Neural cell (in vitro differentiated cells): Measurements from ENCODE around the gene HDAC5.

ENCODE experiments used
- EZH2 ChIP-seq: fragments of 200-600, 300-800 bp; shearing (Covaris generic), sonication (generic); IDR thresholded peaks from 2 replicates; pipeline ENCODE4 v1.6.1; 2014; ENCODE audit warnings: antibody characterized with exemption, low read length, borderline replicate concordance, mild to moderate bottlenecking; ENCODE audit not compliant: insufficient read depth, poor library complexity, severe bottlenecking
- MXI1 ChIP-seq: fragments of 450-650 bp; conservative IDR thresholded peaks from 2 replicates; pipeline ENCODE4 v1.6.1; 2014; ENCODE audit warnings: antibody characterized with exemption, mild to moderate bottlenecking; ENCODE audit not compliant: poor library complexity, severe bottlenecking
- POLR2AphosphoS5 ChIP-seq: IDR thresholded peaks from 2 replicates; pipeline ENCODE4 v1.6.1; 2012
- SMC3 ChIP-seq: fragments of 450-650 bp; conservative IDR thresholded peaks from 2 replicates; pipeline ENCODE4 v1.6.1; 2014; ENCODE audit warnings: antibody characterized with exemption, mild to moderate bottlenecking, moderate library complexity; ENCODE audit not compliant: poor library complexity
- TF ChIP-seq, protein P1 (sequence below): fragments of 450-650 bp; IDR thresholded peaks from 2 replicates; pipeline ENCODE4 v1.5.1; 2014; ENCODE audit warnings: antibody characterized with exemption, mild to moderate bottlenecking, moderate library complexity; ENCODE audit not compliant: poor library complexity, severe bottlenecking
- TF ChIP-seq, protein P2 (sequence below): IDR thresholded peaks from 2 replicates; pipeline ENCODE4 v1.6.1; 2012; ENCODE audit warnings: borderline replicate concordance

DNA sequence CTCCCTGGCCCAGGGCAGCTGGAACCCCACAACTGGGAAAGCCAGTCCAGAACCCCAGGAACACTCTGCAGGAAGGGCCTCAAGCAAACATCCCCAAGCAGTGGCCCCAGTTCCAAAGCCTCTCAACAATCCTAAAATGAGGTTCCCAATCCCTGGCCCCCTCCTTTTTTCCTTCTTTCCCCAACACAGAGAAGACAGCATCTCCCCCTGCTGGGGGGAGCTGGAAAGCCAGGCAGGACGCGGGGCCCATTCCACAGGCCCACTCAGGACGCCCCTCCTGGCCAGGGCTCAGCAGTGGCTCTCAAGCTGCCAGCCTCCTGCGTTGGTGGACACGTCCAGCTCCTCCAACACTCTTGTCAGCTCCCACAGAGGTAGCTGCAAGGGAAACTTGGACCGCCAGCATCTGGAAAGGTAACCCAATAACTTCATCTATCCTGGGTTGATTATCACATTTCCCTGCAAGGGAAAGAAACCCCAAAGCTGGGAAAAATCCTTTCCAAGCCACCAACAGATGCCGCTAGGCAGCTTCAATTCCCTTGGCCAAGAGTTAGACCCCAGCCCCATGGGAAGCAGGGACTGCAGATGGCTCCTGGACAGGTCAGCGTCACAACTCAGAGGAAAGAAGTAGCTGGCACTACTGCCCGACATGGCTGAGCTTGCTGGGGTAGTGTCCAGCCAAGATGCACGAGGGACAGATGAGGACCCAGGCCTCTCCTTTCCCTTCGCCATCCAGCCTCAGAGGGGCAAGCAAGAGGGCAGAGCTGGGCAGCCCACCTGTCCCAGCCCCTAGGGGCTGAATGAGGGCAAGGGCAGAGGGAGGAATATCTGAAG, 7.6 kb downstream of the HDAC5 start:
- TF ChIP-seq, protein P1, sequence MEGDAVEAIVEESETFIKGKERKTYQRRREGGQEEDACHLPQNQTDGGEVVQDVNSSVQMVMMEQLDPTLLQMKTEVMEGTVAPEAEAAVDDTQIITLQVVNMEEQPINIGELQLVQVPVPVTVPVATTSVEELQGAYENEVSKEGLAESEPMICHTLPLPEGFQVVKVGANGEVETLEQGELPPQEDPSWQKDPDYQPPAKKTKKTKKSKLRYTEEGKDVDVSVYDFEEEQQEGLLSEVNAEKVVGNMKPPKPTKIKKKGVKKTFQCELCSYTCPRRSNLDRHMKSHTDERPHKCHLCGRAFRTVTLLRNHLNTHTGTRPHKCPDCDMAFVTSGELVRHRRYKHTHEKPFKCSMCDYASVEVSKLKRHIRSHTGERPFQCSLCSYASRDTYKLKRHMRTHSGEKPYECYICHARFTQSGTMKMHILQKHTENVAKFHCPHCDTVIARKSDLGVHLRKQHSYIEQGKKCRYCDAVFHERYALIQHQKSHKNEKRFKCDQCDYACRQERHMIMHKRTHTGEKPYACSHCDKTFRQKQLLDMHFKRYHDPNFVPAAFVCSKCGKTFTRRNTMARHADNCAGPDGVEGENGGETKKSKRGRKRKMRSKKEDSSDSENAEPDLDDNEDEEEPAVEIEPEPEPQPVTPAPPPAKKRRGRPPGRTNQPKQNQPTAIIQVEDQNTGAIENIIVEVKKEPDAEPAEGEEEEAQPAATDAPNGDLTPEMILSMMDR, result peak; percentile 58
- TF ChIP-seq EZH2 (no peak), POLR2AphosphoS5 (no peak), SMC3 (peak; percentile 49), MXI1 (no peak)
- TF ChIP-seq, protein P2, sequence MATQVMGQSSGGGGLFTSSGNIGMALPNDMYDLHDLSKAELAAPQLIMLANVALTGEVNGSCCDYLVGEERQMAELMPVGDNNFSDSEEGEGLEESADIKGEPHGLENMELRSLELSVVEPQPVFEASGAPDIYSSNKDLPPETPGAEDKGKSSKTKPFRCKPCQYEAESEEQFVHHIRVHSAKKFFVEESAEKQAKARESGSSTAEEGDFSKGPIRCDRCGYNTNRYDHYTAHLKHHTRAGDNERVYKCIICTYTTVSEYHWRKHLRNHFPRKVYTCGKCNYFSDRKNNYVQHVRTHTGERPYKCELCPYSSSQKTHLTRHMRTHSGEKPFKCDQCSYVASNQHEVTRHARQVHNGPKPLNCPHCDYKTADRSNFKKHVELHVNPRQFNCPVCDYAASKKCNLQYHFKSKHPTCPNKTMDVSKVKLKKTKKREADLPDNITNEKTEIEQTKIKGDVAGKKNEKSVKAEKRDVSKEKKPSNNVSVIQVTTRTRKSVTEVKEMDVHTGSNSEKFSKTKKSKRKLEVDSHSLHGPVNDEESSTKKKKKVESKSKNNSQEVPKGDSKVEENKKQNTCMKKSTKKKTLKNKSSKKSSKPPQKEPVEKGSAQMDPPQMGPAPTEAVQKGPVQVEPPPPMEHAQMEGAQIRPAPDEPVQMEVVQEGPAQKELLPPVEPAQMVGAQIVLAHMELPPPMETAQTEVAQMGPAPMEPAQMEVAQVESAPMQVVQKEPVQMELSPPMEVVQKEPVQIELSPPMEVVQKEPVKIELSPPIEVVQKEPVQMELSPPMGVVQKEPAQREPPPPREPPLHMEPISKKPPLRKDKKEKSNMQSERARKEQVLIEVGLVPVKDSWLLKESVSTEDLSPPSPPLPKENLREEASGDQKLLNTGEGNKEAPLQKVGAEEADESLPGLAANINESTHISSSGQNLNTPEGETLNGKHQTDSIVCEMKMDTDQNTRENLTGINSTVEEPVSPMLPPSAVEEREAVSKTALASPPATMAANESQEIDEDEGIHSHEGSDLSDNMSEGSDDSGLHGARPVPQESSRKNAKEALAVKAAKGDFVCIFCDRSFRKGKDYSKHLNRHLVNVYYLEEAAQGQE, result no peak
